Fibroblast of villous mesenchyme (primary cell): ENCODE measurements around the gene RUNX1. TPM values are rescaled to one million over a fixed set of nuclear protein-coding genes. Genes with fewer than 3 reads are reported as not detected.
A peak's percentile ranks its signal among the peaks of the same experiment; 100 is the strongest.

ENCODE experiments used
- DNase-seq: peaks from one replicate; pipeline ENCODE4 v3.0.0-alpha.2; 2010; ENCODE audit warnings: low read depth
- H3K4me3 ChIP-seq: 2 replicates; pipeline ENCODE4 v1.5.1; 2011; ENCODE audit warnings: low read depth, mild to moderate bottlenecking, low read length
- CTCF ChIP-seq: IDR thresholded peaks from 2 replicates; pipeline ENCODE4 v1.5.1; 2012; ENCODE audit warnings: low read depth, mild to moderate bottlenecking, low read length; ENCODE audit not compliant: insufficient read depth
- total RNA-seq: library from RNA; depleted of rRNA; stranded (reverse); fragments of >200 nt; gene quantifications from 2 replicates; pipeline ENCODE4 v1.2.3, GENCODE V29; 2012

Gene RUNX1
- total RNA-seq, 1 donor, result 21.6 TPM

GRCh38 chr21:35006248-35006647, 42.9 kb downstream of the RUNX1 start:
- no peak overlapping the region for H3K4me3 ChIP-seq
- TF ChIP-seq CTCF, result no peak
- no peak for DNase-seq

- no peak overlapping the region for H3K4me3 ChIP-seq
- DNase-seq, result no peak
- TF ChIP-seq CTCF, result no peak
These were observed 43.4 kb downstream of the RUNX1 start for GRCh38 chr21:35005560-35006224.

- DNase-seq, result peak; percentile 27
- TF ChIP-seq CTCF, result no peak
- H3K4me3 ChIP-seq, result no peak overlapping the region
These were observed 44.0 kb downstream of the RUNX1 start for GRCh38 chr21:35005077-35005476.

- H3K4me3 ChIP-seq, result no peak overlapping the region
- no peak for TF ChIP-seq CTCF
- DNase-seq, result no peak
These were observed 44.8 kb downstream of the RUNX1 start for GRCh38 chr21:35004314-35004713.

- no peak for TF ChIP-seq CTCF
- DNase-seq, result peak; percentile 67
- no peak overlapping the region for H3K4me3 ChIP-seq
These were observed 46.0 kb downstream of the RUNX1 start for GRCh38 chr21:35002879-35003722.

- no peak overlapping the region for H3K4me3 ChIP-seq
- no peak for TF ChIP-seq CTCF
- DNase-seq, result peak; percentile 50
These were observed 49.6 kb downstream of the RUNX1 start for GRCh38 chr21:34999397-34999941.
